ENCODE data around the gene LUC7L2. TPM values are rescaled to one million over a fixed set of nuclear protein-coding genes. Genes with fewer than 3 reads are reported as not detected.

The LUC7L2 gene
- total RNA-seq, 1 experiment from 2014 or later = 94.4 TPM

GRCh38 chr7:139330333-139331030 is 29.2 kb upstream of the LUC7L2 start:
- Mint-ChIP-seq H3K4me1 (no peaks in the 10 kb centered on the region), H3K27ac (no peak overlapping the region), H3K4me3 (no peak overlapping the region), H3K36me3 (no peaks in the 10 kb centered on the region), H3K27me3 (ENCODE audit: low read depth) (no peaks in the 10 kb centered on the region), H3K9me3 (no peaks in the 10 kb centered on the region)
- no peak for DNase-seq (ENCODE audit: low spot score)
- ChIA-PET CTCF (interaction anchor here (1.3 to 1.4 kb wide), 2 partner anchors 9 to 10 kb away, joined by 4 to 5 read pairs; no protein-coding TSS in a partner anchor), POLR2A (no interaction called here)
- no peak for ATAC-seq
- TF ChIP-seq ZNF219 (CRISPR knock-in tag; IDR thresholded peaks at IDR 0.05; ENCODE audit: borderline replicate concordance) = no peak
- no peak for TF ChIP-seq NFYB (CRISPR knock-in tag; conservative IDR thresholded peaks at IDR 0.05; ENCODE audit: low read depth)
- no peak for TF ChIP-seq ZBTB21 (CRISPR knock-in tag; IDR thresholded peaks at IDR 0.05; ENCODE audit: borderline replicate concordance)
- no peak for TF ChIP-seq CDX4 (CRISPR knock-in tag; IDR thresholded peaks at IDR 0.05; ENCODE audit: borderline replicate concordance)
- no peak for TF ChIP-seq FOXP1 (CRISPR knock-in tag; IDR thresholded peaks at IDR 0.05; ENCODE audit: borderline replicate concordance)
- no peak for TF ChIP-seq ATF1 (CRISPR knock-in tag; IDR thresholded peaks at IDR 0.05)
- TF ChIP-seq ELF4 (CRISPR knock-in tag; IDR thresholded peaks at IDR 0.05; ENCODE audit: low read depth) = no peak
- no peak for TF ChIP-seq AFF4 (CRISPR knock-in tag; IDR thresholded peaks at IDR 0.05; ENCODE audit: borderline replicate concordance)
- TF ChIP-seq CTCF (IDR thresholded peaks at IDR 0.05) = no peak
- TF ChIP-seq TP53 (CRISPR knock-in tag; IDR thresholded peaks at IDR 0.05) = no peak
- no peak for TF ChIP-seq ZNF532 (CRISPR knock-in tag; IDR thresholded peaks at IDR 0.05; ENCODE audit: borderline replicate concordance)

GRCh38 chr7:139332697-139333359 is 26.9 kb upstream of the LUC7L2 start:
- Mint-ChIP-seq H3K9me3 (no peaks in the 10 kb centered on the region), H3K27ac (no peak overlapping the region), H3K4me1 (no peaks in the 10 kb centered on the region), H3K27me3 (ENCODE audit: low read depth) (no peaks in the 10 kb centered on the region), H3K4me3 (no peak overlapping the region), H3K36me3 (no peaks in the 10 kb centered on the region)
- CTCF ChIA-PET = interaction anchor here (0.7 kb wide), 1 partner anchor 436 kb away, joined by 5 read pairs; no protein-coding TSS in a partner anchor
- no peak for ATAC-seq
- POLR2A ChIA-PET = no interaction called here
- DNase-seq (ENCODE audit: low spot score) = no peak
- TF ChIP-seq FOXP1 (CRISPR knock-in tag; IDR thresholded peaks at IDR 0.05; ENCODE audit: borderline replicate concordance) (no peak), ATF6 (CRISPR knock-in tag; IDR thresholded peaks at IDR 0.05) (no peak), E2F1 (CRISPR knock-in tag; IDR thresholded peaks at IDR 0.05) (no peak), ZBTB43 (CRISPR knock-in tag; IDR thresholded peaks at IDR 0.05) (no peak)
